Neutrophil (primary cell): ENCODE measurements around the gene RAPH1.
"Not testable (repeated sequence)": the region's sequence is repeated elsewhere in the genome, so short reads cannot be mapped to it uniquely, and the experiment has no call there.

Experiments
- H3K27ac ChIP-seq: fragments of 200-600 bp; sonication (generic); 2 replicates; pipeline ENCODE4 v1.5.1; 2016; ENCODE audit warnings: mild to moderate bottlenecking, moderate library complexity
- H3K27me3 ChIP-seq: fragments of 200-600 bp; sonication (generic); 2 replicates; pipeline ENCODE4 v1.6.0; 2016; ENCODE audit warnings: mild to moderate bottlenecking
- H3K36me3 ChIP-seq: fragments of 200-600 bp; sonication (generic); 2 replicates; pipeline ENCODE4 v1.5.1; 2017
- H3K4me1 ChIP-seq, 2 experiments: fragments of 200-600 bp in 1 of 2; sonication (generic) in 1 of 2; 1 replicate in 1 of 2; 2 replicates in 1 of 2; pipeline versions ENCODE4 v1.5.1 to v1.6.1; 2013 to 2016; ENCODE audit warnings: low read depth in 1 of 2, low read length in 1 of 2, mild to moderate bottlenecking in 1 of 2, moderate library complexity in 1 of 2; ENCODE audit not compliant: control insufficient read depth in 1 of 2, insufficient read depth in 1 of 2
- H3K4me3 ChIP-seq, 2 experiments: fragments of 200-600 bp in 1 of 2; sonication (generic) in 1 of 2; 1 replicate in 1 of 2; 2 replicates in 1 of 2; pipeline ENCODE4 v1.5.1; 2013 to 2016; ENCODE audit warnings: low read depth in 1 of 2, low read length in 1 of 2, mild to moderate bottlenecking in 1 of 2, moderate library complexity in 1 of 2
- H3K9me3 ChIP-seq: fragments of 200-600 bp; sonication (generic); 2 replicates; pipeline ENCODE4 v1.5.1; 2016
- TF ChIP-seq, protein P1 (sequence below): fragments of 200-600 bp; sonication (generic); IDR thresholded peaks from 2 replicates; pipeline ENCODE4 v1.5.1; 2016; ENCODE audit warnings: antibody characterized with exemption

Gene RAPH1

DNA sequence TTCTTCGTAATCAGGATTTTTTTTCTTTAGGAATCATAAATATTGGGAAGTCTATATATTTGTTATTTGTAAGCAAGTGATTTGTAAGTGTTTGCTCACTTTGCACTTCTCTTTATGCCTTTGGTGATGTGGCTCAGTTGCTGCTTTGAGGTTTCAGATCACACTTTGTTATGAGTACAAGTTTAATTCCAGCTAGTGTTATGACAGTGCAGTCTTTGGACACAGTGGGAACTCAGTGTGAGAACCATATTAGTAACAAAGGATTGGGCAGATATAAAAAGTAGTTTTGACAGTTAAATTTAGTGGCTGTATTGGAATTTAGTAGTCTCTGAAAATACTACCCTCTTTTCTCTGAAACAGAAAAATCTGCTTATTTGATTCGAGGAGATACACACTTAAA, 139.2 kb downstream of the RAPH1 start:
- Histone ChIP-seq H3K36me3 (no peaks in the 10 kb centered on the region), H3K4me3 (no peak overlapping the region), H3K27me3 (no peaks in the 10 kb centered on the region), H3K27ac (no peak overlapping the region), H3K4me1 (no peaks in the 10 kb centered on the region), H3K9me3 (no peaks in the 10 kb centered on the region)
- TF ChIP-seq, protein P1, sequence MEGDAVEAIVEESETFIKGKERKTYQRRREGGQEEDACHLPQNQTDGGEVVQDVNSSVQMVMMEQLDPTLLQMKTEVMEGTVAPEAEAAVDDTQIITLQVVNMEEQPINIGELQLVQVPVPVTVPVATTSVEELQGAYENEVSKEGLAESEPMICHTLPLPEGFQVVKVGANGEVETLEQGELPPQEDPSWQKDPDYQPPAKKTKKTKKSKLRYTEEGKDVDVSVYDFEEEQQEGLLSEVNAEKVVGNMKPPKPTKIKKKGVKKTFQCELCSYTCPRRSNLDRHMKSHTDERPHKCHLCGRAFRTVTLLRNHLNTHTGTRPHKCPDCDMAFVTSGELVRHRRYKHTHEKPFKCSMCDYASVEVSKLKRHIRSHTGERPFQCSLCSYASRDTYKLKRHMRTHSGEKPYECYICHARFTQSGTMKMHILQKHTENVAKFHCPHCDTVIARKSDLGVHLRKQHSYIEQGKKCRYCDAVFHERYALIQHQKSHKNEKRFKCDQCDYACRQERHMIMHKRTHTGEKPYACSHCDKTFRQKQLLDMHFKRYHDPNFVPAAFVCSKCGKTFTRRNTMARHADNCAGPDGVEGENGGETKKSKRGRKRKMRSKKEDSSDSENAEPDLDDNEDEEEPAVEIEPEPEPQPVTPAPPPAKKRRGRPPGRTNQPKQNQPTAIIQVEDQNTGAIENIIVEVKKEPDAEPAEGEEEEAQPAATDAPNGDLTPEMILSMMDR = no peak

DNA sequence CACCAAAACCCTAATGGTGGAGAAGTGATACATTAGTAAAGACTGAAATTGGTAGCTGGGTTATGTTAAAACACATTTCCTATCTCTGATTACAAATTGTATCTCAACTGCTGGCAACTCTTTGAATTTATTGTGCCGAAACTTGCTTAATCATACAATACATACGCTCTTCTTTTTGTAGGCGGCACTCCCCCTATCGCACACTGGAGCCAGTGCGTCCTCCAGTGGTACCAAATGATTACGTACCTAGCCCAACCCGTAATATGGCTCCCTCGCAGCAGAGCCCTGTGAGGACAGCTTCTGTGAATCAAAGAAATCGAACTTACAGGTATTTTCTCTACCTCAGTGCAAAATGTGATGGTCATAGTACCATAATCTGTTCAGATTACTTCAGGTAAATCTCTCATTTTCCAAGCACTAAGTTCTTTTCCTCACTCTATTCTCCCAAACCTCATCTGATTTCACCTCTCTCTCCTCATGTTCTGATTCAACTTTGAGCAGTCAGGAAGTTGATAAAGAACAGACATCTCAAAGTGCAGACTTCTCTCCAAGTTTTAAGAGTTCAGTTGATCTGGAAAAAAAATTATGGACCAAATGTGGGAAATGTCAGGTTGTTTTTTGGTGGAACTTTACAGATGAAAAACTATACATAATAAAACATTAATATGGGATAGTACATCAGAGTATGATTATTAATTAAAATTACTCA, 140.4 kb downstream of the RAPH1 start:
- Histone ChIP-seq H3K9me3 (no peaks in the 10 kb centered on the region), H3K4me1 (no peaks in the 10 kb centered on the region), H3K27ac (no peak overlapping the region), H3K36me3 (no peaks in the 10 kb centered on the region), H3K4me3 (no peak overlapping the region), H3K27me3 (no peaks in the 10 kb centered on the region)
- TF ChIP-seq, protein P1 = no peak

DNA sequence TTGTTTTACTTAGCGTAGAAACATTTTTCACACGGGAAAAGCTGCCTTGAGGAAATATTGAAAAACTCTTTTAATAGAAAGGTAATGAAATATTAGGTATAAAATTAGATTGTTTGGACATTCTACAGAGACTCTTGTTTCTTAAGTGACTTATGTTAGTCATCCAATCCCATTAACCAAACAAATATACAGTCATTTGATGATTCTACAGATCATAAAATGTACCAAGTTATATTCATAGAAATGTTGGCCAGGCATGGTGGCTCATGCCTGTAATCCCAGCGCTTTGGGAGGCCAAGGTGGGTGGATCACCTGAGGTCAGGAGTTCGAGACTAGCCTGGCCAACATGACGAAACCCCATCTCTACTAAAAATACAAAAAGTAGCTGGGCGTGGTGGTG, 146.9 kb downstream of the RAPH1 start:
- H3K4me1 ChIP-seq, H3K4me3 ChIP-seq, H3K36me3 ChIP-seq, H3K9me3 ChIP-seq, H3K27me3 ChIP-seq, H3K27ac ChIP-seq: not testable (repeated sequence)

DNA sequence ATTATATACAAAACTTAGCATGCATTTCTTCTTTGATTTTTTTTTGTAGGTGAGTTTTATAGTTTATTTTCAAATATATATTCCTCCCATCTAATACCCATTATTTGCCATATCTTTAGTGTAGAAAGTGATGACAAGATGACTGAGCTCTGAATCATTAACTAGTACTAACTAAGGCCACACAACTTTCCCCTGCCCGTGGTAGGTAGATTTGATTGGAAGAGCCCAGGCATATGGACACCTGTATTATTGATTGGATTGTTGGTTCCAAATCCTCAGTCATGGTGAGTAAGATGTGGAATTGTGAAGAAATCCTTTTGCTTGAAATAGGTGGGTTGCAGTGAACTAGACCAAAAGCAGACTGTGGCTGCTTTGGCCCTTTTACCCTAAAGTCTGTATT, 152.1 kb downstream of the RAPH1 start:
- TF ChIP-seq, protein P1 = no peak
- H3K4me1 ChIP-seq = no peaks in the 10 kb centered on the region
- no peak overlapping the region for H3K4me3 ChIP-seq
- no peak overlapping the region for H3K27ac ChIP-seq
- H3K36me3 ChIP-seq = no peaks in the 10 kb centered on the region
- no peaks in the 10 kb centered on the region for H3K9me3 ChIP-seq
- H3K27me3 ChIP-seq = no peaks in the 10 kb centered on the region

DNA sequence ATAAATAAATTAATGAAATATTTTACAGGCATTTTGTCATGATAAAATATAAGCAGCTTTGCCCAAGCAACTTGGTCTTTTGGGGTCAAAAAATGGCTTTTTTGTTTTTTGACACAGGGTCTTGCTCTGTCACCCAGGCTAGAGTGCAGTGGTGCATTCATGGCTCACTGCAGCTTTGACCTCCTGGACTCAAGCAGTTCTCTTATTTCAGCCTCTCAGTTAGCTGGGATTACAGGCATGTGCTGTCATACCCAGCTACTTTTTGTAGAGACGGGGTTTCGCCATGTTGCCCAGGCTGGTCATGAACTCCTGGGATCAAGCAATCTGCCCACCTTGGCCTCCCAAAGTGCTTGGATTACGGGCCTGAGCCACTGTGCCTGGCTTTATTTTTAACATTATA, 155.9 kb downstream of the RAPH1 start:
- H3K27ac ChIP-seq = no peak overlapping the region
- H3K27me3 ChIP-seq = no peaks in the 10 kb centered on the region
- no peaks in the 10 kb centered on the region for H3K4me1 ChIP-seq
- TF ChIP-seq, protein P1 = no peak
- H3K36me3 ChIP-seq = no peaks in the 10 kb centered on the region
- no peaks in the 10 kb centered on the region for H3K9me3 ChIP-seq
- H3K4me3 ChIP-seq = no peak overlapping the region

DNA sequence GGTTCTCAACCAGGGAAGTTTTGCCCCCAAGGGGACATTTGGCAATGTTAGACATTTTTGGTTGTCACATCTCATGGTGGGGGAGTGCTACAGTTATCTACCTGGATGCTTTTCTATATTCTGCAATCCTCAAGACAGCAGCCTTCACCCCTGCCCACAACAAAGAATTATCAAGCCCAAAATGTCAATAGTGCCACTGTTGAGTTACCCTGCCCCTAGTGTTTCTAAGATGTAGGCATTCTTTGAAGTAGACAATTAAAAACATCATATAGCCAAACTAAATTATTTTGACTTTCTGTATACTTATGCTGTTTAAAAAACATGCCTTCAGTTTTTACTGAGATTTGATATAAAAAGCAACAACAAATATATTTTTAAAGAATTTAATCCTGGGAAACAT, 158.9 kb downstream of the RAPH1 start:
- Histone ChIP-seq H3K4me1 (no peaks in the 10 kb centered on the region), H3K36me3 (no peaks in the 10 kb centered on the region), H3K9me3 (no peaks in the 10 kb centered on the region), H3K27me3 (no peaks in the 10 kb centered on the region), H3K4me3 (no peak overlapping the region), H3K27ac (no peak overlapping the region)
- TF ChIP-seq, protein P1 = no peak

DNA sequence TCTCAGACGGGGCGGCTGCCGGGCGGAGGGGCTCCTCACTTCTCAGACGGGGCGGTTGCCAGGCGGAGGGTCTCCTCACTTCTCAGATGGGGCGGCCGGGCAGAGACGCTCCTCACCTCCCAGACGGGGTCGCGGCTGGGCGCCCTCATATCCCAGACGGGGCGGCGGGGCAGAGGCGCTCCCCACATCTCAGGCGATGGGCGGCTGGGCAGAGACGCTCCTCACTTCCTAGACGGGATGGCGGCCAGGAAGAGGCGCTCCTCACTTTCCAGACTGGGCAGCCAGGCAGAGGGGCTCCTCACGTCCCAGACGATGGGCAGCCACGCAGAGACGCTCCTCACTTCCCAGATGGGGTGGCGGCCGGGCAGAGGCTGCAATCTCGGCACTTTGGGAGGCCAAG, 162.4 kb downstream of the RAPH1 start:
- H3K27ac ChIP-seq, H3K9me3 ChIP-seq, H3K4me1 ChIP-seq, H3K36me3 ChIP-seq, H3K4me3 ChIP-seq, H3K27me3 ChIP-seq: not testable (repeated sequence)
